HS-5 (cell line): ENCODE measurements around the gene CACNB3.

Source experiments
- DNase-seq: peaks from one replicate; pipeline ENCODE4 v3.0.0-alpha.2; 2012; ENCODE audit warnings: low read depth

CACNB3 gene

GRCh38 chr12:48788854-48789775 is 29.2 kb upstream of the CACNB3 start, which contains the start of gene ADCY6:
TSS of gene ADCY6 (minus strand) at chr12:48789089. CDS start at chr12:48783434, 5,655 bp downstream.
- DNase-seq, result no peak

DNA sequence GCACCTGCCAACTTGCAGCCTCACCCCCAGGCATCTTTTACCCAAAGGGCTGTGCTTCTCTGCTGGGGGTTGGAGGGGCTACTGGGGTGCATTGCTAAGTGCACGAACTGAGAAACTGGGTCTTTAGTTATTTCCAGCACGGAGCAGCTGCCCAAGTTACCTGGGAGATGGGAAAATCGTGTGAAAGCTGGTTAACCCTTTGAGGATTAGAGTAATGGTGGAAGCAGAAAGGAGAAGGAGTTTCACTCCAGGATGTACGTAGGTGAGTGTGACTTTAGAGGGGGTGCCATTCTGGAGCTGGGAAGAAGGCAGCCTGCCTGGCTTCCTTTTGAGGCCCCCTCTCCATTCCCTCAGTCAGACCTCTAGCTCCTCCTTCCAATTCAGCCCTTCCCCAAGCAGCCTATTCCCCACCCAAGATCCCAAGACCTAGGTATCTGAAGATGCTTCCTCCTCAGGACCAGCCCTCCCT is 28.4 kb upstream of the CACNB3 start:
- no peak for DNase-seq

DNA sequence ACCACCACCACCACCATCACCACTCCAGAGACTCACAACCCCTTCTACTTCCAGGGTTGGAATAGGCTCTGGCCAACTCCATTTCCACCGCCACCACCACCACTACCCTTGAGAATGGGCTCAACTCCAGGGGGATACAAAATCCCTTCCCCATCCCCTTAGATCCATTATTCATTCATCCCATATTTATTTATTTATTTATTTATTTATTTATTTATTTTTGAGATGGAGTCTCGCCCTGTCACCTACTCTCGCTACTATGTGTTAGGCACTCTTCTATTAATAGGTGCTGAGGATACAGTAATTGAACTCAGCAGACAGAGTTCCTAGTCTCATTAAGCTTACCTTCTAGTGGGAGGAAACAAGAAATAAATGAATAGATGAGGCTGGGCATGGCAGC is 24.6 kb upstream of the CACNB3 start:
- DNase-seq, result no peak

DNA sequence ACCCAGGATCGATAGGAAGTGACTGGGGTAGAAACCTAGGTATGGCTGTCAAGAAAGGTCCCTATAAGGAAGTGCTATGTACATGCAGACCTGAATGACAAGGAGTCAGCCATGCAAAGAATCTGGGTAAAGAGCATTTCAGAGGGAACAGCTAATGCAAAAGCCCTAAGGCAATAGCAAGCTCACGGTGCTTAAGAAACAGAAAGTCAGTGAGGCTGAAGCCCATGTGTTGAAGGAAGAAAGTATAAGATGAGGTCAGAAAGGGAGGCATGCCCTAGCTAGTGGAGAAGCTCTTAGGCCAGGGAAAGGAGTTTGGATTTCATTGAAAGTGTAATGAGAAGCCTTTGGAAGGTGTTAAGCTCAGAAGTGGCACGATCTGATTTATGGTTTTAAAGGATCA is 23.4 kb upstream of the CACNB3 start:
- no peak for DNase-seq

DNA sequence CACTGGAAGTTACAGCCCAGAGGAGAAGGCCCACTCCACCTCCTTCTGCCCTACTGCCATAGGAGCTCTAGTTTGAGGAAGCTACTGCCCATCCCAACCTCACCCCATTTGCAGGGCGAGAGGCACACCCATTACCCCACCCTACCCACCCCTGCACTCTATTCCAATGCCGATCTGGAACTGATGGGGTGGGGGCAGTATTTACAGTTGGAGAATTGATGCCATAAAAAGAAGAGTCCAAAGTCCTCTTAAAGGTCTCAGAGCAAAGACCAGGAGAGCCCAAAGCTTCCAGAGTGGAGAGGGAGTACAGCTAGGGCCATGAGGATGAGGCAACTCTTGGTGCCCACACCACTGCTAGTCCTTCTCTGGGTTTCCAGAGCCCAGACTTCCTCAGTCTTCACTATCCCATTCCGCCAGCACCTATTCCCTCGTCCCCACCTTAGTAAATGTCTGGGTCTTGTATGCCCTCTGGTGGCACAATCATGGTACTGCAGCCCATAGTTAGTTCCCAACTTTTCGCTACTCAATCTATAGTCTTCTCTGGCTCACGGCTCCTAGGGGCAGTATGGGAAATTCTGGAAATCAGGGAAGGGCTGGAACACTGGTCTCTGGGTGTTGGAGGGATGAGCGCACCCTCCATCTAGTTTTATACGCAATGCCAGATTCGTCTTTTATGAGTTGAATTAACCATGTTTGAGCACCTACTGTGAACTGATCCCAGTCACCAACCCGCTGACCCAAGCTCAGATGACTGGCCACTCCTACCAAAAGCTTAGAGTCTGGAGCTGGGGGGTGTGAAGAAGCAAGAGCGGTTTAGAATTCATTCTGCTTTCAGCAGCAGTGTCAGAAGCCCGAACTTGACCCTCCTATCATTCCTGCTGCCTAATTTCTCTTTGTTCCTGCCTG is 22.5 kb upstream of the CACNB3 start:
- peak; percentile 38 for DNase-seq

- no peak for DNase-seq
Observed at GRCh38 chr12:48796976-48797375, 21.3 kb upstream of the CACNB3 start.

- DNase-seq, result no peak
Observed at GRCh38 chr12:48800457-48800856, 17.8 kb upstream of the CACNB3 start.

- no peak for DNase-seq
Observed at GRCh38 chr12:48800971-48801370, 17.3 kb upstream of the CACNB3 start.

- DNase-seq, result no peak
Observed at GRCh38 chr12:48803675-48804074, 14.6 kb upstream of the CACNB3 start.

DNA sequence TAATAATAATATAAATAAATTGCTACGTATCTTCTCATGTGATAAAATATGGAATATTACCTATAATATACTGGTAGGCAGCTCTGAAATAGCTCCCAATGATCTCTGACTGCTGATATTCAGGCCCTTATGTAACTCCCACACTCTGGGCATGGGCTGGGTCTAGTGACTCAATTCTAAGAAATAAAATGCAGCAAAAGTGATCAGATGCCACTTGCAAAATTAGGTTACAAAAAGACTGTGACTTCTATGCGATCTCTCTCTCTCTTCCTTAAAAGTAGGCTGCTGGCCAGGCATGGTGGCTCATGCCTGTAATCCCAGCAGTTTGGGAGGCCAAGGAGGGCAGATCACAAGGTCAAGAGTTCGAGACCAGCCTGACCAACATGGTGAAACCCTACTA is 10.3 kb upstream of the CACNB3 start:
- no peak for DNase-seq

DNA sequence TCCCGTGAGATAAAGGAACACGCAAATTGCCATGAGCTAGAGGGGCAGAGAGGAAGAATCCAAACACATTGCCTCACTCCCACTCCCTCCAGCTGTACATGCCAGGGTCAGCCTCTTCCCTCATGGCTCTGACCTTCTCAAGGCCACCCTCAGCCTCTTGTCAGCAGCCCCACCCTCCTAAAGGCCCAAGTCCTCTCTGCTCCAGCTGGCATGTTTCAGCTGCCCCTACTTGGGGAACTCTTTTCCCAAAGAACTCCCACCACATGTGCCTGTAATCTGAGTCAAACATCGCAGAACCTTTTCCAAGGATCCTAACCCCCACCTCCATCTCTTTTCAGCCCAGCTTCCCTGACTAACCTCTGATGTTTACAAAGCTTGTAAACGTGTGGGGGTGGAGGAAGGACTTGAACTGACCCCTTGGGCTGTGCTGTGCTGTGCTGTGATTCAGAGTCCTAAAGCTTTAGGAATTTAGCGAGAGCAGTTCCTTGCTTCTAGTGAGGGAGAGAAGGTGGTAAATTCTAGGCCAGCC is 7.3 kb upstream of the CACNB3 start:
- DNase-seq, result peak; percentile 39

DNA sequence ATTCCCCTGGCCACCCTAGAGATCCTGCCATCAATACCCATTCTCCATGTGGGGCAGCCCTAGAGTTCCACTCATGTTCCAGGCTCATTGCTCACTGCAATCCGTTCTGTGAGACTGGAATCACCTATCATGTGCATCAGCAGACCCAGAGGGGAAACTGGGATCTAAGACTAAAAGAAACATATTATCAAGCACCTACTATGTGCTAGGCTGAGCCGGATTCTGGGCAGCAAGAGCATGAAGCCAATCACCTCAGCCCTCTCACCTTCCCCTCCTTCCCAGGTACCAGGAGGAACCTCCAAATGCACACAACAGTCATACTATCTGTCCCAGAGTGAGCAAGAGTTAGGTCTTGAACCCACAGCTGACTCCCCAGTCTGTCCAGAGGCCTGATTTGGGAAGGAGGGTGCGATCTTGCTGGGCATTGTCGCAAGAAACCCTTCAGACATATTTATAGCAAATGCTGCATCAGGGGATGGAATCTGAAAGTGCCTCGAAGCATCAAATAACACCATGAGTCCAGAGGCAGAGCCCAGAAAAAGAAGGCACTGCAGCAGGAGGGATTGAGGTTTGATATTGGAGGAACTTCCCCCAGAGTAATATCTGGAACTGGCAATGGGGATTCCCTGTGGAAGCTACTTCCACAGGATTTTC is 6.7 kb upstream of the CACNB3 start:
- no peak for DNase-seq

GRCh38 chr12:48812389-48812788 is 5.9 kb upstream of the CACNB3 start:
- DNase-seq, result no peak

GRCh38 chr12:48813465-48814261 is 4.6 kb upstream of the CACNB3 start:
- DNase-seq, result no peak

GRCh38 chr12:48814262-48815125 is 3.8 kb upstream of the CACNB3 start:
- DNase-seq, result peak; percentile 46

- DNase-seq, result peak; percentile 50
Observed at GRCh38 chr12:48815126-48816110, 2.9 kb upstream of the CACNB3 start.

- DNase-seq, result no peak
Observed at GRCh38 chr12:48816143-48816854, 2.0 kb upstream of the CACNB3 start.
